Ishikawa (cell line): Measurements from ENCODE around the gene TMEM44.
A peak's percentile ranks its signal among the peaks of the same experiment; 100 is the strongest.

ENCODE experiments used
- CEBPB ChIP-seq: IDR thresholded peaks from 2 replicates; pipeline ENCODE4 v1.6.1; 2012
- CREB1 ChIP-seq: IDR thresholded peaks from 2 replicates; pipeline ENCODE4 v1.6.1; 2012; ENCODE audit warnings: low read depth
- FOXM1 ChIP-seq: IDR thresholded peaks from 2 replicates; pipeline ENCODE4 v1.6.1; 2012; ENCODE audit warnings: low read depth, borderline replicate concordance
- MAX ChIP-seq: IDR thresholded peaks from 2 replicates; pipeline ENCODE4 v1.6.1; 2012
- RAD21 ChIP-seq: IDR thresholded peaks from 2 replicates; pipeline ENCODE4 v1.6.1; 2012; ENCODE audit warnings: low read depth
- REST ChIP-seq: IDR thresholded peaks from 2 replicates; pipeline ENCODE4 v1.6.1; 2012; ENCODE audit warnings: low read depth, mild to moderate bottlenecking
- TAF1 ChIP-seq: IDR thresholded peaks from 2 replicates; pipeline ENCODE4 v1.6.1; 2012; ENCODE audit warnings: low read depth, mild to moderate bottlenecking
- TCF12 ChIP-seq: IDR thresholded peaks from 2 replicates; pipeline ENCODE4 v1.6.1; 2012; ENCODE audit warnings: low read depth
- YY1 ChIP-seq: IDR thresholded peaks from 2 replicates; pipeline ENCODE4 v1.6.1; 2012; ENCODE audit warnings: low read depth

GRCh38 chr3:194671511-194671899 lies 38.3 kb upstream of the TMEM44 start:
- no peak for TF ChIP-seq MAX
- TF ChIP-seq CEBPB: no peak
- no peak for TF ChIP-seq CREB1
- TF ChIP-seq REST: no peak
- no peak for TF ChIP-seq YY1
- TF ChIP-seq TAF1: no peak
- TF ChIP-seq TCF12: no peak
- peak; percentile 31; the same call in 1 of the 2 replicates for TF ChIP-seq RAD21
- no peak for TF ChIP-seq FOXM1
